GM18505 (cell line): ENCODE measurements around the gene PSMA2.

ENCODE experiments used
- ATAC-seq: cut with Tn5 transposase; IDR thresholded peaks from one replicate; pipeline ENCODE4 v1.9.1; 2021; ENCODE audit not compliant: unreplicated experiment
- POLR2A ChIP-seq: IDR thresholded peaks from 4 replicates; pipeline ENCODE4 v1.6.1; 2011; ENCODE audit warnings: borderline replicate concordance; ENCODE audit not compliant: insufficient read depth, insufficient read length; ENCODE audit errors: extremely low read depth

The PSMA2 gene

DNA sequence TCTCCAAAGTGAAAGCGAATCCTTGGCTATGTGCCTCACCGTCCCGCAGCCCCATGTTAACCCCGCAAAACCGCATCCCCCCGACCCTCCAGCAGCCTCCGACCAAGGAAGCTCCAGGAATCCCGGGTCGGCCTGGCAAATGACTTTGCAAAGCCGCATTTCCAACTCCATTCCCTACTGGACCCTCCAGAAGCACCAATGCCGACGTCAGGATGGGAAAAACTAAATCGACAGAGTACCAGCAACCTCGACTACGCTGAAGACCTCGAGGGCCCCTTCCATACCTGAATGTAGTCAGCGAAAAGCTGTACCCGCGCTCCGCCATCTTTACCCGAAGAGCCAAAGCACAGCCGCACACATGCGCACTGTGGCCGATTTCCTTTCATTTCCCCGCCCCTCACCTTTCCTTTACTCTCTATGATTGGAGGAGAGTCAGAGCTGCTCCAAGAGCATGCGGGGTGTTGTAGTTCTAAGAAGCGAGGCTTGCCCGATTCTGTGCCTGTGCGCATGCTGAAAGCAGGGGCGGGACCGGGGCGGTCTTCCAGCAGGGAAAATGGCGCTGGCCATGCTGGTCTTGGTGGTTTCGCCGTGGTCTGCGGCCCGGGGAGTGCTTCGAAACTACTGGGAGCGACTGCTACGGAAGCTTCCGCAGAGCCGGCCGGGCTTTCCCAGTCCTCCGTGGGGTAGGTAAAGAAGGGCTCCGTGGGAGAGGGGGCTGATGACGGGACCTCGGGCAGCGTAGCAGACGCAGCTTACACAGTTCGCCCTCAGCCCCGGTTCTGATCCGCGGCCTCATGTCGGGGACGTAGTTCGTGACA, at the start of gene PSMA2, which contains the start of gene MRPL32:
Gene PSMA2, minus strand, starts transcription at position 341 of the 818 bp plus-strand sequence. Its CDS starts 16 bp downstream, at position 325.
Gene MRPL32, plus strand, starts transcription at position 543 of the 818 bp plus-strand sequence. Its CDS starts 11 bp downstream, at position 554.
- peak; percentile 100 for ATAC-seq
- peak; percentile 92 for TF ChIP-seq POLR2A

DNA sequence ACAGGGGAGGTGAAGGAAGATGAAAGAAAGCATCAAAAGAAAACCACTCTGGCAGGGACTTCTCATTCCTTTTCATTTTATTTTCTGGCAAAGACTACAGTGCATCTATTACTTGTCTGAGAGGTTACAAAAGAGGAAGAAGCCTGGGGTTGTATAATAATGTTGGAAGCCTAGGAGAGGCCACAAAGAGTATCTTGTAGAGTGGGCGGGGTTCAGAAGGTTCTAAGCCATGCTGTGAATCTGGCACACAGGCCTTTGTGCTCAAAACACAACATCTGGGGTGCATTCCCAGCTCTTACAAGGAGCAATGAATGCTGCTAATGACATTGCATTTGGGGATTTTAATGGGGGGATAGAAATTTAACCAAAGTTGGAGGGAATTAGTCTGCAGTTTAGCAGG, 49.6 kb upstream of the PSMA2 start:
- TF ChIP-seq POLR2A = no peak
- no peak for ATAC-seq

GRCh38 chr7:42980514-42980913, 48.5 kb upstream of the PSMA2 start:
- no peak for TF ChIP-seq POLR2A

DNA sequence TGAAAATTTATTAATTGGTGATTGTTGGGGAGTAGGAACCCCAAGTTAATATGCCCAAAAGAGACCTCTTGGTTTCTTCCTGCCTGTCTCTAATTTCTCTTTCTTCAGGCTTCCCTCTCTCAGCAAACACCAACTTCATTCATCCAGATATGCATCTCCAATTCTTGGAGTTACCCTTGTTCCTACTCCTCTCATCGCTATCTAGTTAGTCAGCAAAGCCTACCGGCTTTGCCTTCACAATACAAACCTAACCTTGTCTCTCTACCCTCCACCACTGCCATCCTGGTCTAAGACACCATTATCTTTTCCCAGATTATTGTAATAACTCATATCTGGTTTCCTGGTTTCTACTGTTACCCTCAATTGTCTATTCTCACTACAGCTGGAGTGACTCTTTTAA, 48.1 kb upstream of the PSMA2 start:
- ATAC-seq = no peak
- TF ChIP-seq POLR2A = no peak

More at GRCh38 chr7:42980514-42980913, 48.5 kb upstream of the PSMA2 start:
- ATAC-seq = no peak

GRCh38 chr7:42978496-42978895, 46.5 kb upstream of the PSMA2 start:
- TF ChIP-seq POLR2A = no peak

DNA sequence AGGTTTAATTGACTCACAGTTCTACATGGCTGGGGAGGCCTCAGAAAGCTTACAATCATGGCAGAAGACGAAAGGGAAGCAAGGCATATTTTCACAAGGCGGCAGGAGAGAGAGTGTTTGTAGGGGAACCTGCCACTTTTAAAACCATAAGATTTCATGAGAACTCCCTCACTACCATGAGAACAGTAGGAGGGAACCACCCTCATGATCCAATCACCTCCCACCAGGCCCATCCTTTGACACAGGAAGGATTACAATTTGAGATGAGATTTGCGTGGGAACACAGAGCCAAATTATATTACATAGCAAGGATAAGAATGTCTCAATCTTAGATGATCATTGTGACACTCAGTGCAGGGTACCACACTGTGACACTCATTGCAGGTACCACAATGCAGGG, 44.4 kb upstream of the PSMA2 start:
- ATAC-seq = no peak
- no peak for TF ChIP-seq POLR2A

More at GRCh38 chr7:42978496-42978895, 46.5 kb upstream of the PSMA2 start:
- no peak for ATAC-seq

GRCh38 chr7:42972699-42973500, 40.9 kb upstream of the PSMA2 start:
- no peak for TF ChIP-seq POLR2A
- ATAC-seq = no peak

DNA sequence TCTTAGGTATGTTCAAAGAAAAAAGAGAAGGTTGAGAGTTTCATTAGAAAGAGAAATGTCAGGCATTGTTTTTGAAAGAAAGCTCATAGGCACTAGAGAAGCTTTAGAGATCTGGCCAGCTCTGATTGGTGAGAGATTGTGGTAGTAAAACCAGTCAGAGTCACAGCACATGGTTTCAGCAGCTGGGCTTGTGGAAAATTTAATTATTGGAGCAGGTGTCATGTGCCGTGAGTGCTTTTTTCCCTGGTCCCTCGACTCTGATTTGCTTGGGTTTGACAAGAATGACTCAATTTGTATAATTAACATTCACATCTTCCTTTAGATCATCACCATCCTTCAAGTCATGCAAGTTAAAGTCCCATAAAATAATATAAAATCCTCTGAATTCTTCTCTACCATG, 35.4 kb upstream of the PSMA2 start:
- no peak for ATAC-seq
- TF ChIP-seq POLR2A = no peak

DNA sequence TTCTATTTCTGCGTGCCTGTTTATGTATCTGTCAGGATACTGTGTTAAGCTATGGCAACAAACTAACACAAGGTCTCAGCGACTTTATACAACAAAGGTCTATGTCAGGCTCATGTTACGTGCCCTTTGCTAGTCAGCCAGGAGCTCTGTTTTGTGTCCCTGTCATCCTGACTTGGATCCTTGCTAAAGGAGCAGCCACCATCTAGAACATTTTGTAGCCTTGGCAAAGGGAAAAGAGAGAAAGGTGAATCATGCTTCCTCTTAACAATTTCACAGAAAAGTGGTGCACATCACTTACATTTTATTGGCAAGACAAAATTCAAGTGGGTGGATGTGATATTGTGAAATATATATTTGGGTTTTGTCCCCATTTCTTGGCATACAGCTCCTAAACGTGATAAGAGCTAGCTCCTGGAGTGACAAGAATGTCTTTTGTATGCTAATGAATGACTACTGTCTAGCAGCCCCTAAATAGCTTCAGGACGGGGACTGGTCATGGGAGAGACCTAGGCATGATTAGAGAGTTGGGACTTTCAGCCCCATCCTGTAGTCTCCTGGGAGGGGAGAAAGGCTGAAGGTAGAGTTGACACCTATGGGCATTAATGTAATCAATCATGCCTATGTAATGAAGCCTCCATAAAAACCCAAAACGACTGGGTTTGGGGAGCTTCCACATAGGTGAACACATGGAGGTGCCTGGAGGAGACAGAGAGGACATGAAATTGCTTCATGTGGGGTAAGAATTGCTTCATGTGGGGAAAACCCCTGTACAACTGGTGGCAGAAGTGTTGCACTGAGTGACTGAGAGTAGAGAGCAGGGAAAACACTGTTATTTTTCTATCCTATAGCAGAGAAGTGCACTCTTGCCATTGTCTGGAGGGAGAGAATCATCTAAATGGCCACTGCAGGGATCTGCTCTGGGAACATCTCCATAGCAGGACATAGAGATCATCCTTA, 33.2 kb upstream of the PSMA2 start:
- no peak for ATAC-seq
- no peak for TF ChIP-seq POLR2A

GRCh38 chr7:42964293-42964692, 32.3 kb upstream of the PSMA2 start:
- TF ChIP-seq POLR2A = no peak
- ATAC-seq = no peak

GRCh38 chr7:42961170-42961569, 29.2 kb upstream of the PSMA2 start:
- ATAC-seq = no peak
- TF ChIP-seq POLR2A = no peak

DNA sequence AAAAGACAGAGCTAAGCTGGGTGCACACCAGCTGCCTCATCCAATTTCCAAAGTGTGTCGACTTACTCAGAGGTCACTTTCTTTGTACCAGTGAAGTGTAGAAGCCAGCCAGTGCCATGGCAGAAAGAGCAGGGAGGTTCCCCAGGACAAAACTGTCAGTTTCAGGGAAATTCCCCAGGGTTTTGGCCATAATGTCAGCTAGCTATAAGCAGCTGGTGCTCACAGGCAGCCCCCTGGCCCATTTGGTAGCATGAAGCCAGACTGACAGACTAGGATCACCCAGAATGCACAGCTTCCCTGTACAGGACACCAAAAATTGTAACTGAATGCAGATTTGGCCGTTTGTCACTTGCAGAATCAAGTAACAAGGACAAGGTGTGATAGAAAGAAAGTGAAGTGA, 28.8 kb upstream of the PSMA2 start:
- TF ChIP-seq POLR2A = no peak
- peak; percentile 46 for ATAC-seq

- TF ChIP-seq POLR2A = no peak
- ATAC-seq = no peak
Observed at GRCh38 chr7:42959549-42959948, 27.6 kb upstream of the PSMA2 start.
